ENCODE data around the gene HTR7. TPM values are rescaled to one million over a fixed set of nuclear protein-coding genes. Genes with fewer than 3 reads are reported as not detected.
A peak's percentile ranks its signal among the peaks of the same experiment; 100 is the strongest.
"Not testable (repeated sequence)": the region's sequence is repeated elsewhere in the genome, so short reads cannot be mapped to it uniquely, and the experiment has no call there.

The HTR7 gene
- total RNA-seq, result 0.93 TPM in 2 replicates
- long read RNA-seq, result 0 reads

- DNase-seq (ENCODE audit: low spot score, unreplicated experiment), result peak; percentile 68
- Mint-ChIP-seq H3K4me1 (ENCODE audit: low read depth) (peaks cover 3% of the 10 kb centered on the region), H3K36me3 (ENCODE audit: insufficient read depth) (no peaks in the 10 kb centered on the region), H3K27me3 (peaks cover 75% of the 10 kb centered on the region), H3K9me3 (ENCODE audit: low read depth) (no peaks in the 10 kb centered on the region), H3K27ac (peak within 1 kb of the TSS; percentile 82), H3K4me3 (ENCODE audit: low read depth) (peak within 1 kb of the TSS; percentile 82)
- TF ChIP-seq CTCF (IDR thresholded peaks at IDR 0.05; ENCODE audit: unreplicated experiment), result peak; percentile 70
These were observed at the start of gene HTR7 for GRCh38 chr10:90857635-90858460. HTR7 (minus strand) TSS chr10:90858039; CDS start chr10:90857671, 368 bp downstream.

- no peak for DNase-seq (ENCODE audit: low spot score, unreplicated experiment)
- TF ChIP-seq CTCF (IDR thresholded peaks at IDR 0.05; ENCODE audit: unreplicated experiment), result no peak
- Mint-ChIP-seq H3K4me3 (ENCODE audit: low read depth) (no peak overlapping the region), H3K27ac (no peak overlapping the region), H3K36me3 (ENCODE audit: insufficient read depth) (no peaks in the 10 kb centered on the region), H3K27me3 (no peaks in the 10 kb centered on the region), H3K4me1 (ENCODE audit: low read depth) (peaks cover under 1% of the 10 kb centered on the region), H3K9me3 (ENCODE audit: low read depth) (no peaks in the 10 kb centered on the region)
These were observed 48.8 kb upstream of the HTR7 start for GRCh38 chr10:90906596-90906995.

DNA sequence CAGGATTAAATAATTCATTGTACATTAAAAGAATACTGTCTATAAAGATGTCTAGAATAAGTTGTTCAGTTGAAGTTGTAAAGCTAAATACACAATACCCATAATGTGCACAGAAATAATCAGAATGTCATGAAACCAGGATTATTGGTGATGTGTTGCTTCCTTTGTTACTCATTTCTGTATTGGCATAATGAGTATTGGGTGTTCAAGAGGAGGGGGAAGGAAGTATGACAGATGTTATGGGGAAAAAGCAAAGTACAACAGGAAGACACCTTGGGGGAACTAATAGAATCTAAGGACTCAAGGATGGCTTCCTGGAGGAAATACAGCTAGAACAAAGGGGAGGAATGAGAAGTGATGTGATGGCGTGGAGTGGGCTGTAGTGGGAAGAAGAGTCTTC, 48.1 kb upstream of the HTR7 start:
- H3K9me3 Mint-ChIP-seq (ENCODE audit: low read depth), result no peaks in the 10 kb centered on the region
- H3K36me3 Mint-ChIP-seq (ENCODE audit: insufficient read depth), result peaks cover 2% of the 10 kb centered on the region
- no peak overlapping the region for H3K27ac Mint-ChIP-seq
- H3K4me1 Mint-ChIP-seq (ENCODE audit: low read depth), result no peaks in the 10 kb centered on the region
- TF ChIP-seq CTCF (IDR thresholded peaks at IDR 0.05; ENCODE audit: unreplicated experiment), result no peak
- no peaks in the 10 kb centered on the region for H3K27me3 Mint-ChIP-seq
- no peak overlapping the region for H3K4me3 Mint-ChIP-seq (ENCODE audit: low read depth)
- no peak for DNase-seq (ENCODE audit: low spot score, unreplicated experiment)

GRCh38 chr10:90896916-90897315, 39.1 kb upstream of the HTR7 start:
- H3K36me3 Mint-ChIP-seq (ENCODE audit: insufficient read depth), result peaks cover 15% of the 10 kb centered on the region
- not testable (repeated sequence) for H3K27ac Mint-ChIP-seq; H3K4me1 Mint-ChIP-seq (ENCODE audit: low read depth); DNase-seq (ENCODE audit: low spot score, unreplicated experiment); H3K4me3 Mint-ChIP-seq (ENCODE audit: low read depth); H3K27me3 Mint-ChIP-seq; H3K9me3 Mint-ChIP-seq (ENCODE audit: low read depth)

DNA sequence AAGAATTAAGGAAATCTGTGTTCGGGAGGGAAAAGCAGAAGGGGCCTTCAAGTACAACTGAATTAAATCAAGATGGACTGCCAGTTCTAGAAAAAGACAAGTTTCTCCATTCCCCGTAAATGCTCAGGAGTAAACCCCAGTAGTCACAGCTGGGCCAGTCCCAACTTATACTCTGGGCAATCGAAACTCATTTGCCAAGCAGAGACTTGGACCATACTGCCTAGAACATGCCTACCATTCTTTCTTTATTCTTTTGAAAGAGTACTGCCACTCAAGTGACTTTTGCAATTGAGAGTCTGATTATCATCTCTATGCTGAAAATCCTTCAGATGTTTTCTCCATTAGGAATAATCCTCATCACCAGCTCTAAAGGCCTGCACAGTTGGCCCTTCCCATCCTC, 35.4 kb upstream of the HTR7 start:
- Mint-ChIP-seq H3K27ac (no peak overlapping the region), H3K9me3 (ENCODE audit: low read depth) (no peaks in the 10 kb centered on the region), H3K4me1 (ENCODE audit: low read depth) (no peaks in the 10 kb centered on the region), H3K27me3 (no peaks in the 10 kb centered on the region), H3K4me3 (ENCODE audit: low read depth) (no peak overlapping the region), H3K36me3 (ENCODE audit: insufficient read depth) (peaks cover 9% of the 10 kb centered on the region)
- no peak for TF ChIP-seq CTCF (IDR thresholded peaks at IDR 0.05; ENCODE audit: unreplicated experiment)
- DNase-seq (ENCODE audit: low spot score, unreplicated experiment), result no peak

- Mint-ChIP-seq H3K36me3 (ENCODE audit: insufficient read depth) (peaks cover 13% of the 10 kb centered on the region), H3K27ac (no peak overlapping the region), H3K4me3 (ENCODE audit: low read depth) (no peak overlapping the region), H3K4me1 (ENCODE audit: low read depth) (no peaks in the 10 kb centered on the region), H3K9me3 (ENCODE audit: low read depth) (no peaks in the 10 kb centered on the region), H3K27me3 (no peaks in the 10 kb centered on the region)
- no peak for TF ChIP-seq CTCF (IDR thresholded peaks at IDR 0.05; ENCODE audit: unreplicated experiment)
- DNase-seq (ENCODE audit: low spot score, unreplicated experiment), result no peak
These were observed 32.5 kb upstream of the HTR7 start for GRCh38 chr10:90890347-90890746.

Data from progenitor cell of endocrine pancreas (in vitro differentiated cells).